GM23338 (cell line): ENCODE measurements around the gene LRRC26. TPM values are rescaled to one million over a fixed set of nuclear protein-coding genes. Genes with fewer than 3 reads are reported as not detected.

Experiments
- ATAC-seq: fragments of 200-7000 bp; cut with Tn5 transposase; 3 replicates; pipeline ENCODE4 v1.9.1; 2020
- DNase-seq: peaks from one replicate; pipeline ENCODE4 v3.0.0-alpha.2; 2015; ENCODE audit warnings: low spot score
- H2AFZ ChIP-seq: fragments of 200-600 bp; sonication (generic); 2 replicates; pipeline ENCODE4 v1.8.0; 2016; ENCODE audit warnings: antibody characterized with exemption, mild to moderate bottlenecking, moderate library complexity
- H3F3A ChIP-seq: fragments of 200-600 bp; sonication (generic); replicated peaks from 2 replicates; pipeline ENCODE4 v1.8.0; 2017; ENCODE audit warnings: antibody characterized with exemption, mixed run types, low read depth
- H3K27ac ChIP-seq: fragments of 200-600 bp; sonication (generic); 2 replicates; pipeline ENCODE4 v1.6.1; 2016; ENCODE audit warnings: low read depth
- H3K27me3 ChIP-seq: fragments of 200-600 bp; sonication (generic); 2 replicates; pipeline ENCODE4 v1.8.0; 2016; ENCODE audit warnings: mild to moderate bottlenecking, mixed run types, moderate library complexity; ENCODE audit not compliant: insufficient read depth
- H3K36me3 ChIP-seq: fragments of 200-600 bp; sonication (generic); 2 replicates; pipeline ENCODE4 v1.8.0; 2016; ENCODE audit warnings: mild to moderate bottlenecking; ENCODE audit not compliant: insufficient read depth
- H3K4me1 ChIP-seq: fragments of 200-600 bp; sonication (generic); 2 replicates; pipeline ENCODE4 v1.8.0; 2016; ENCODE audit warnings: mild to moderate bottlenecking, moderate library complexity; ENCODE audit not compliant: insufficient read depth
- H3K4me2 ChIP-seq: fragments of 200-600 bp; sonication (generic); 2 replicates; pipeline ENCODE4 v1.7.1; 2017; ENCODE audit warnings: mixed run types
- H3K4me3 ChIP-seq: fragments of 200-600 bp; sonication (generic); 2 replicates; pipeline ENCODE4 v1.6.1; 2016; ENCODE audit warnings: mixed run types
- H3K79me2 ChIP-seq: fragments of 200-600 bp; sonication (generic); replicated peaks from 2 replicates; pipeline ENCODE4 v1.8.0; 2017; ENCODE audit warnings: mild to moderate bottlenecking; ENCODE audit not compliant: insufficient read depth
- H3K9me2 ChIP-seq: fragments of 200-600 bp; sonication (generic); 2 replicates; pipeline ENCODE4 v1.8.0; 2017; ENCODE audit not compliant: insufficient read depth
- H4K20me1 ChIP-seq: fragments of 200-600 bp; sonication (generic); replicated peaks from 2 replicates; pipeline ENCODE4 v1.8.0; 2017; ENCODE audit warnings: mild to moderate bottlenecking; ENCODE audit not compliant: insufficient read depth
- H3K27ac Mint-ChIP-seq: 2 replicates; pipeline ENCODE4 v1.8.0; 2020; ENCODE audit warnings: inconsistent platforms, mild to moderate bottlenecking, moderate library complexity, mixed read lengths
- H3K27me3 Mint-ChIP-seq: 3 replicates; pipeline ENCODE4 v1.8.0; 2022; ENCODE audit warnings: low read depth, mild to moderate bottlenecking, moderate library complexity, mixed read lengths, inconsistent platforms; ENCODE audit not compliant: insufficient read depth, poor library complexity
- H3K36me3 Mint-ChIP-seq: 3 replicates; pipeline ENCODE4 v1.8.0; 2021; ENCODE audit warnings: low read depth, mild to moderate bottlenecking, inconsistent platforms, moderate library complexity, mixed read lengths
- H3K4me1 Mint-ChIP-seq: 3 replicates; pipeline ENCODE4 v1.8.0; 2020; ENCODE audit warnings: mild to moderate bottlenecking, inconsistent platforms, mixed read lengths
- H3K4me3 Mint-ChIP-seq: 3 replicates; pipeline ENCODE4 v1.8.0; 2021; ENCODE audit warnings: moderate library complexity, mild to moderate bottlenecking, inconsistent platforms, mixed read lengths
- H3K9me3 Mint-ChIP-seq: 3 replicates; pipeline ENCODE4 v1.8.0; 2020; ENCODE audit warnings: moderate library complexity, mild to moderate bottlenecking, inconsistent platforms, mixed read lengths
- EZH2 ChIP-seq: fragments of 200-600 bp; sonication (generic); IDR thresholded peaks from one replicate; pipeline ENCODE4 v1.8.0; 2017; ENCODE audit warnings: antibody characterized with exemption, mild to moderate bottlenecking, low read depth; ENCODE audit not compliant: unreplicated experiment
- EZH2phosphoT487 ChIP-seq: fragments of 200-600 bp; sonication (generic); IDR thresholded peaks from one replicate; pipeline ENCODE4 v1.8.1; 2018; ENCODE audit warnings: antibody characterized with exemption; ENCODE audit not compliant: unreplicated experiment
- JUNB ChIP-seq: IDR thresholded peaks from one replicate; pipeline ENCODE4 v1.6.1; 2016; ENCODE audit warnings: antibody characterized with exemption; ENCODE audit not compliant: unreplicated experiment
- NANOG ChIP-seq: IDR thresholded peaks from 2 replicates; pipeline ENCODE4 v1.6.1; 2016; ENCODE audit warnings: antibody characterized with exemption, borderline replicate concordance
- POLR2AphosphoS5 ChIP-seq: IDR thresholded peaks from 2 replicates; pipeline ENCODE4 v1.6.1; 2016; ENCODE audit warnings: antibody characterized with exemption, low read depth
- STAT1 ChIP-seq: IDR thresholded peaks from one replicate; pipeline ENCODE4 v1.6.1; 2016; ENCODE audit warnings: antibody characterized with exemption; ENCODE audit not compliant: unreplicated experiment
- ZNF331 ChIP-seq: fragments of 250-450 bp; sonication (Bioruptor Pico); IDR thresholded peaks from 2 replicates; pipeline ENCODE4 v1.5.0; 2020; ENCODE audit warnings: low read depth, mild to moderate bottlenecking, moderate library complexity
- polyA plus RNA-seq: library from polyadenylated mRNA; unstranded; fragments of >200 nt; fragmentation: Nextera tagmentation; extraction: Ambion mirVana; gene quantifications from 2 replicates; pipeline ENCODE4 v1.2.1, GENCODE V29; 2016
- total RNA-seq: library from RNA; depleted of rRNA; stranded (reverse); fragments of >200 nt; shearing (Covaris generic); gene quantifications from 2 replicates; pipeline ENCODE4 v1.2.3, GENCODE V29; 2014
- TF ChIP-seq, protein P1 (sequence below): IDR thresholded peaks from 2 replicates; pipeline ENCODE4 v1.6.1; 2016; ENCODE audit warnings: antibody characterized with exemption
- TF ChIP-seq, protein P2 (sequence below), 2 experiments: fragments of 200-600 bp in 1 of 2; sonication (generic) in 1 of 2; conservative IDR thresholded peaks; 2 replicates each; pipeline versions ENCODE4 v1.5.1 to v1.6.1; 2016 to 2017; ENCODE audit warnings: antibody characterized with exemption in 2 of 2, low read depth in 2 of 2, mild to moderate bottlenecking in 2 of 2, moderate library complexity in 1 of 2

The LRRC26 gene
- total and polyA plus RNA-seq, 2 experiments from 2014 or later, result 0.21 to 4.3 TPM

DNA sequence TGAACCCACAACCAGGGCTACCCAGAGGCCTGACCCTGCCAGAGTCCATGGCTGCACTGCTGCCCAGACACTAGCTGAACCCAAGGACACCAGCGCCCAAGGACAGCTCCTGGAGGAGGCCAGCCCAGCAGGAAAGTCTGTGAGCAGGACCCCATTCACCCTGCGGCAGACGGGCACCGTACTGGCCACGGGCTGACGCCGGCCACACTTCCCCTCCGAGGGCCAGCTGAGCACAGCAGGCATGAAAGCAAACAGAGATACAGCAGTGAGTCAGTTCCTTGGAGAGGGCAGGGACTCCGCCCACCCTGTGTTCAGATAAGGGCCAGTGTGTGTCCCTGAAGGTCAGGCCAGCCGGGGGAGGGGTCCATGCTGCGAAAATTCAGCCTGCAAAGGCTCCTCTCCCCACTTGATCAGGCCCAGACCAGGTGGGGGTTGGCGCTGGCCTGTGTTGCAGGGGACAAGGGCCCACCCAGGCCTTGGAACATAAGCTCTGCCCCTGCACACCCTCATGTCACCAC, 49.0 kb upstream of the LRRC26 start:
- H3K4me1 Mint-ChIP-seq, result peaks cover 7% of the 10 kb centered on the region; the same call in 2 of the 3 replicates
- H3K9me3 Mint-ChIP-seq, result no peaks in the 10 kb centered on the region
- H3K79me2 ChIP-seq, result no peaks in the 10 kb centered on the region
- H4K20me1 ChIP-seq, result no peaks in the 10 kb centered on the region; the same call in 1 of the 2 replicates
- H3K27me3 ChIP-seq, result peaks cover 9% of the 10 kb centered on the region; the same call in 1 of the 2 replicates
- no peak overlapping the region for H2AFZ ChIP-seq
- no peaks in the 10 kb centered on the region for H3K27me3 Mint-ChIP-seq
- H3K4me3 ChIP-seq, result no peak overlapping the region
- H3K9me2 ChIP-seq, result no peaks in the 10 kb centered on the region
- H3K36me3 ChIP-seq, result no peaks in the 10 kb centered on the region
- no peak overlapping the region for H3K27ac ChIP-seq
- peaks cover 3% of the 10 kb centered on the region; the same call in 1 of the 2 replicates for H3K4me1 ChIP-seq
- no peak overlapping the region for H3K4me2 ChIP-seq
- no peak overlapping the region for H3K4me3 Mint-ChIP-seq
- no peak overlapping the region; the same call in 1 of the 2 replicates for H3K27ac Mint-ChIP-seq
- H3K36me3 Mint-ChIP-seq, result no peaks in the 10 kb centered on the region; the same call in 2 of the 3 replicates
- DNase-seq (no peak), ATAC-seq (no peak)
- H3F3A ChIP-seq, result 0 out of 2 replicates have a peak, but pooled peaks cover 4% of the 10 kb centered on the region
- TF ChIP-seq NANOG (no peak), POLR2AphosphoS5 (no peak), ZNF331 (CRISPR knock-in tag) (no peak)

DNA sequence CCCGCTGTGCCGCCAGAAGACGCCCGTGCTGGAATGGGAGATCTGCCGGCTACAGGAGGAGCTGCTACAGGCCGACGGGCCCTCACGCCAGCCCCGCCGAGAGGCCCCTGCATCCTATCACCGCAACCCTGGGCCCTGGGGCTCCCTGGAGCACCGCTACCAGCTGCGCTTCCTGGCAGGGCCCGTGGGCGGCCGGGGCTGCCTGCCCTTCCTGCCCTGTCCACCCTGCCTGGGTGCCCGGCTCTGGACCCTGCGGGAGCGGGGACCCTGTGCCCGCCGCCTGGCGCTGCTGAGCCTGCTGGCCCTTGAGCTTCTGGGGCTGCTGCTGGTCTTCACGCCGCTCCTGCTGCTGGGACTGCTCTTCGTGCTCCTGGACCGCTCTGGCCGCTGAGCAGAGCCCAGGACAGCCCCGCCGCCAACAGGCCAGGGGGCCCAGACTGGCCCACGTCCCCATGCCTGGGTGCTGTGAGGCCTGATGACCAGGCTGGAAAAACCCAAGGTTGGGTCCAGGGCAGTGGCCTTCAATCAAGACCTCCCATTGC, 48.4 kb upstream of the LRRC26 start:
- Histone ChIP-seq H3K4me1 (peaks cover 3% of the 10 kb centered on the region; the same call in 1 of the 2 replicates), H4K20me1 (no peaks in the 10 kb centered on the region; the same call in 1 of the 2 replicates), H3K79me2 (no peaks in the 10 kb centered on the region), H2AFZ (no peak overlapping the region), H3F3A (0 out of 2 replicates have a peak, but pooled peaks cover 3% of the 10 kb centered on the region), H3K9me2 (no peaks in the 10 kb centered on the region), H3K27ac (no peak overlapping the region), H3K4me3 (no peak overlapping the region), H3K36me3 (no peaks in the 10 kb centered on the region), H3K4me2 (no peak overlapping the region), H3K27me3 (peaks cover 9% of the 10 kb centered on the region; the same call in 1 of the 2 replicates)
- H3K9me3 Mint-ChIP-seq, result no peaks in the 10 kb centered on the region
- no peak overlapping the region; the same call in 1 of the 2 replicates for H3K27ac Mint-ChIP-seq
- no peaks in the 10 kb centered on the region for H3K27me3 Mint-ChIP-seq
- ATAC-seq (no peak), DNase-seq (no peak)
- TF ChIP-seq ZNF331 (CRISPR knock-in tag) (no peak), STAT1 (no peak), NANOG (no peak), JUNB (no peak), EZH2phosphoT487 (no peak), EZH2 (no peak)
- TF ChIP-seq, protein P1, sequence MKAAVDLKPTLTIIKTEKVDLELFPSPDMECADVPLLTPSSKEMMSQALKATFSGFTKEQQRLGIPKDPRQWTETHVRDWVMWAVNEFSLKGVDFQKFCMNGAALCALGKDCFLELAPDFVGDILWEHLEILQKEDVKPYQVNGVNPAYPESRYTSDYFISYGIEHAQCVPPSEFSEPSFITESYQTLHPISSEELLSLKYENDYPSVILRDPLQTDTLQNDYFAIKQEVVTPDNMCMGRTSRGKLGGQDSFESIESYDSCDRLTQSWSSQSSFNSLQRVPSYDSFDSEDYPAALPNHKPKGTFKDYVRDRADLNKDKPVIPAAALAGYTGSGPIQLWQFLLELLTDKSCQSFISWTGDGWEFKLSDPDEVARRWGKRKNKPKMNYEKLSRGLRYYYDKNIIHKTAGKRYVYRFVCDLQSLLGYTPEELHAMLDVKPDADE, result no peak
- TF ChIP-seq, protein P2, sequence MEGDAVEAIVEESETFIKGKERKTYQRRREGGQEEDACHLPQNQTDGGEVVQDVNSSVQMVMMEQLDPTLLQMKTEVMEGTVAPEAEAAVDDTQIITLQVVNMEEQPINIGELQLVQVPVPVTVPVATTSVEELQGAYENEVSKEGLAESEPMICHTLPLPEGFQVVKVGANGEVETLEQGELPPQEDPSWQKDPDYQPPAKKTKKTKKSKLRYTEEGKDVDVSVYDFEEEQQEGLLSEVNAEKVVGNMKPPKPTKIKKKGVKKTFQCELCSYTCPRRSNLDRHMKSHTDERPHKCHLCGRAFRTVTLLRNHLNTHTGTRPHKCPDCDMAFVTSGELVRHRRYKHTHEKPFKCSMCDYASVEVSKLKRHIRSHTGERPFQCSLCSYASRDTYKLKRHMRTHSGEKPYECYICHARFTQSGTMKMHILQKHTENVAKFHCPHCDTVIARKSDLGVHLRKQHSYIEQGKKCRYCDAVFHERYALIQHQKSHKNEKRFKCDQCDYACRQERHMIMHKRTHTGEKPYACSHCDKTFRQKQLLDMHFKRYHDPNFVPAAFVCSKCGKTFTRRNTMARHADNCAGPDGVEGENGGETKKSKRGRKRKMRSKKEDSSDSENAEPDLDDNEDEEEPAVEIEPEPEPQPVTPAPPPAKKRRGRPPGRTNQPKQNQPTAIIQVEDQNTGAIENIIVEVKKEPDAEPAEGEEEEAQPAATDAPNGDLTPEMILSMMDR (conservative IDR thresholded peaks at IDR 0.05; ENCODE audit: low read depth in 2 of 2), result no peak
- no peaks in the 10 kb centered on the region; the same call in 2 of the 3 replicates for H3K36me3 Mint-ChIP-seq
- peaks cover 7% of the 10 kb centered on the region; the same call in 2 of the 3 replicates for H3K4me1 Mint-ChIP-seq
- H3K4me3 Mint-ChIP-seq, result no peak overlapping the region
